HG03378 (cell line): ENCODE measurements around the gene EFCAB13.

Source experiments
- ATAC-seq: cut with Tn5 transposase; IDR thresholded peaks from one replicate; pipeline ENCODE4 v1.9.1; 2021; ENCODE audit warnings: mild to moderate bottlenecking, moderate library complexity; ENCODE audit not compliant: unreplicated experiment

EFCAB13 gene

DNA sequence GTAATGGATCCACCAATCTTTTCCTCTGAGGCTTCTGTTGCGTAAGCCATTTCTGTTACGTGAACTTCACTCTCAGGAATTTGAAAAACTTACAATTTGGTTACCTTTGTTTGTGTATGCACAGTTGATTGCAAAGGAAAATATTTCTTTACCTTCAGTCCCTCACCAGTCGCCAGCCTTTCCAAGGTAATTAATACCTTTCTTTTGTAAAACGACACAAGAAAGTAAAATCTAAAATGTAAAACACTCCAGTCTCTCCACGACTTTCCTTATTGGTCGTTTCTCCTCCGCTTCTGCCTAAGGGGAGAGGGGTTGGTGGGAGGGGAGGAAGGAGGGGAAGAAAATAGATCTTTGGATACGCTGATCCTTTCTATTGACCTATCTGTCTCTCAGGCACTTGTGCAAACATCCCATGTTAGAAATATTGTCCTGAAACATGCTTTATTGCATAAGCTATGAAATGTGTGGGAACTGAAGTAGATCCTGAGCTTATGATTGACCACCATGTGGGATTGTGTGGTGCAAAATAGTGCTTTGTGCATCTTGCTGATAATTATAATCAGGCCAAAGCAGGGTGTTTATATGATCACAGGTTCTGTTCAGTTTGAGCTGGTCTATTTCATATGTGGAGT lies 32.4 kb upstream of the EFCAB13 start:
- no peak for ATAC-seq

DNA sequence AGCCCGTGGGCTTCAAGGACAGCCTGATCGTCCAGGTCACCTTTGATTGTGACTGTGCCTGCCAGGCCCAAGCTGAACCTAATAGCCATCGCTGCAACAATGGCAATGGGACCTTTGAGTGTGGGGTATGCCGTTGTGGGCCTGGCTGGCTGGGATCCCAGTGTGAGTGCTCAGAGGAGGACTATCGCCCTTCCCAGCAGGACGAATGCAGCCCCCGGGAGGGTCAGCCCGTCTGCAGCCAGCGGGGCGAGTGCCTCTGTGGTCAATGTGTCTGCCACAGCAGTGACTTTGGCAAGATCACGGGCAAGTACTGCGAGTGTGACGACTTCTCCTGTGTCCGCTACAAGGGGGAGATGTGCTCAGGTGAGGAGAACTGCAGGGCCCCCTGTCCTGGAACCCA lies 31.5 kb upstream of the EFCAB13 start:
- no peak for ATAC-seq

DNA sequence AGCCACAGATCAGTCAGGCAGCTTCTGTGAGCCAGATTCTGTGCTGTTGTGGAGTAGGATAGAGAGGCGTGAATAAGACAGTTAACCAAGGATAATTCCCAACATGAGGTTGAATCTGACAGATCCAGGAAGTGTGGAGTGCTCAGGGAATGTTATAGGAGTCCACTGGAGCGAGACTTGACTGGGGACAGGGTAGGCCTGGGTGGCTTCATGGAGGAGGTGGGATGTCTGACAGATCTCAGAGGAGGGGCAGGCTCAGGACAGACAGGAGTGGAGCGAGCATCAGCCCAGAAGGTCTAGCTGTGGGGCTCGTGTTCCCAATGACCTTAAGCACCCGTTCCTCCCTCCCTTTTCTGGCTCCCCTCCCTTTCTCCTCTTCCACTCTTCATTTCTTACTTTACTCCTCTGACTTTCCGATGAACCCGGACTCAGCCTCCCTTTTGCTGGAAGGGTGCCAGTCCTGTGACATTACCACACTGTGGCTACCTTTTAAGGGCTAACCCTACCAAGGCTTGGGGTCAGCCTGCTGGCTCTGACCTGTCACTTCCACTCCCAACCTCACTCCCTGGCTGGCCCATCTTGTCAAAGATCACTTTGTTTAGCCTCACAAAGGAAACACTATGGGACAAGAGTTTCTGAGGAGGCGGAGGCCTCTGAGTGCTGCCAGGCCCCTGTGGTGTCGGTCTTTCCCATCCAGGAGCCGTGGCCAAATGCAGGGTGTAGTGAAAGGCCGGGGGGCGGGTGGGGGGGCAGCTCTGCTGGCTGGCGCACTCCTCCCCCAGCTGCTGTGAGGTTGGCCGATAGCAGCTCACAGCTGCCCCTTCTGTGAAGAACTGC lies 28.5 kb upstream of the EFCAB13 start:
- no peak for ATAC-seq

DNA sequence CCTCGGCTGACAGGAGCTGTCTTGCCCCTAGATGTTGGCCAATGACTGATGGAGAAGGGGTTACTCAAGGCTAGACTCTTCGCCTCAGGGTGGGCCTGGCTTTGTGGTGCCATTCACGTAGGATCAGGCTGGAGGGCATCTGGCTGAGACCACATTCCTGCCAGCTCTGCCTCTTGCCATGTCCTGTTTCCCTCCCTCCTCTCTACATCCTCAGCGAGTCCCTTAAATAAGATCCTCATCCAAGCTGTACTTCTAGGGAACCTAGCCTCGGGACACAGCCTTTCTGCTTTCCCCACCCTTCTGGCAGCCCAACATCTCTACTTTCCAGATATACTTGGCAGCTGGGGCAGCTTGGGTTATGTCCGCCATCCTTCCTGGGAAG lies 27.9 kb upstream of the EFCAB13 start:
- no peak for ATAC-seq

DNA sequence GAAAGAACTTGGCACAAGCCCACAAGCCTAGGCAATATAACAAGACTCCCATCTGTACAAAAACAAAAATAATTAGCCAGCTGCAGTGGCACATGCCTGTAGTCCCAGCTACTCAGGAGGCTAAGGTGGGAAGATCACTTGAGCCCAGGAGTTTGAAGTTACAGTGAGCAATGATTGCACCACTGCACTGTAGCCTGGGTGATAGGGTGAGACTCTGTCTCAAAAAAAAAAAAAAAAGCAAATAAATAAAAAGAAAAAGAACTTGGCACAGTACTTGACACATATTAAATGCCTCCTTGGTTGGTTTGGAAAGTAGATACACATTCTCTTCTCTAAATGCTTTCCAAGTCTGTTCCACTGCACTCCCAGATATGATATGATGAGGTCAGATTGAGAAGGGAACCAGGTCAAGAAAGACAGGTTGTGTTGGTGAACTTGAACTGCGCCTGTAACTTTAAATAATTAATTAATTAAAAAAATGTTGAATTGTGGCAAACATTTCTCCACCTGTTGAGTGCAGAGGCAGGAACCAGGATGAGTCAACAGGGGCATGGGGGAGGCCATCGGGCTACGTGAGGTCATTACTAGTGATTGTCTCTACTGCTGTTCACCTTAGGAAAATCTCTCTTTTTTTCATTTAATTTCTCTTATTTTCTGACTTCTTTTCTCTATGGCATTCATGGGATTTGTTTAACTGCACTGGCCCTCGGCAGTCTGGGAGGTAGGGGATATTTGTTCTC lies 25.9 kb upstream of the EFCAB13 start:
- no peak for ATAC-seq

DNA sequence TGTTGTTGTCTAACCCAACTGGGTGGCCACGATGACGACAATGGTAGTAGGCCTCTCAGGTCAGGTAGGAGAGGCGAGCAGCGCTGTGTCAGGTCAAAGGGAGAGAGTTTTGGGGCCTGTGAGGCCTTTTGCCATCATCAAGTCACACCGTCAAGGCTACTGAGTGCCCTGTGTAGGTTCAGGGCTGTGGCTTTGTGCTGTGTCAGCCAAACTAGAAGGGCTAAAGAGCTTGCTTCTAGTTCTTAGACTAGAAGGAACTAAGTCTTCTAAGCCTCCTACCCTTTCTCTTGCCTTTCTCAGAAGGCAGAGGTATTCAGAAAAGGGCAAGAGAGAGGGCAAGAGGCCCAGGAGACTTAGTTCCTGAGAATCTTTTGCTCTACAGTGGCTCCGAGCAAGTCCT lies 25.0 kb upstream of the EFCAB13 start:
- no peak for ATAC-seq

DNA sequence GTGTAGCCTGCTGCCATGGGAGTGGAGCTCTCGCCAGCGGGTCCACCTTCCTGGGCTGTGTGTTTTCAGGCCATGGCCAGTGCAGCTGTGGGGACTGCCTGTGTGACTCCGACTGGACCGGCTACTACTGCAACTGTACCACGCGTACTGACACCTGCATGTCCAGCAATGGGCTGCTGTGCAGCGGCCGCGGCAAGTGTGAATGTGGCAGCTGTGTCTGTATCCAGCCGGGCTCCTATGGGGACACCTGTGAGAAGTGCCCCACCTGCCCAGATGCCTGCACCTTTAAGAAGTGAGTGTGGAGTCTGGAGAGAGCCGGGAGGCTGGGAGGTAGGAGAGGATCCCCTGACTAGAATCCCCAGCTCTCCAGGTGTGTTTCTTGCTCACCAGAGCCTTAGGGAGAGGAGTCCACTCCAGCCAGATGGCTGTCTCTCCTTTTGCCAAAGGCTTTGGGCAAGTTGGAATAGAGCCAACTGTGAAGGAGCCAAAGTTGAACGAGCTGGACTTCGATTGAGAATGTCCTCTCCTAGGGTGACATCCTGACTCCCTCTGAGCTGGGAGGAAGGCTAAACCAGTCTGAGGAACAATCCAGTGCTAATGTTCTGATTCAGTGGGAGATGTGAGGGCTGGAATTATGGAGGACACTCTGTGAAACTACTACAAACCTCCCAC lies 24.4 kb upstream of the EFCAB13 start:
- no peak for ATAC-seq

DNA sequence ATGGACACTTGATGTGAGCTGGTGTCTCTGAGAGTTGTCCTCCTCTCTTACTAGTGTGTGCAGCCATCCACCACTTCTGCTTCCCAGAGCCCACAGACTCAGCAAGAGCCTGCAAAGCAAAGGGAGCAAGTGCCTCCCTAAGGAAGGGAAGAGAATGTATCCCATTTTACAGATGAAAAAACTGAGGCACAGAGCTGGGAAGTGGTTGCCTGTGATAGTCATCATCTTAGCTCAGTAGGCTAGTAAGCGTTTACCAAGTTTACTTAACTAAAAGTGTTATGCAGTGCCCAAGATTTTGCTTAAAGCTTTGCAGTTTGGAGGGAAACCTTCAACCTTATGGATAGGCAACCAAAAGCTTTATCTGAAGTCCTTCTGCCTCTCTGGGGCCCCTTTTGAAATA lies 23.0 kb upstream of the EFCAB13 start:
- no peak for ATAC-seq

DNA sequence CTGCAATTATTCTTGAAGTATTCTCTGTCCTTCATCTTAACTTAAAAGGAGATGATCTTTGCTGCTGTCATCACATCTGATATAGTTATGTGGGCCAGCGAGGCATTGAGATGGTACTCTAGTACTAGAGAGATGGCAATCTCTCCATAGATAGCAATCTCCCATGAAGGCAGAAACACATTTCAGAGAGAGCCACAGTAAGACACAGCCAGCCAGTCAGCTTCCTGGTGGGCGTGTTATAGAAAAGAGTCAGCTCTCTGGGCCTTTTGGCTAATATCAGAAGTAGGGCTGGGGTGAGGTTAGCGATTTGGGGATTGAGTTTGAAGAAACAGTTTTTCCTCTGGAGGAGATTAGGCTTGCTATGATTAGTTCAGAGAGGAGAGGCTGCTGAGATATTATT lies 22.6 kb upstream of the EFCAB13 start:
- no peak for ATAC-seq

DNA sequence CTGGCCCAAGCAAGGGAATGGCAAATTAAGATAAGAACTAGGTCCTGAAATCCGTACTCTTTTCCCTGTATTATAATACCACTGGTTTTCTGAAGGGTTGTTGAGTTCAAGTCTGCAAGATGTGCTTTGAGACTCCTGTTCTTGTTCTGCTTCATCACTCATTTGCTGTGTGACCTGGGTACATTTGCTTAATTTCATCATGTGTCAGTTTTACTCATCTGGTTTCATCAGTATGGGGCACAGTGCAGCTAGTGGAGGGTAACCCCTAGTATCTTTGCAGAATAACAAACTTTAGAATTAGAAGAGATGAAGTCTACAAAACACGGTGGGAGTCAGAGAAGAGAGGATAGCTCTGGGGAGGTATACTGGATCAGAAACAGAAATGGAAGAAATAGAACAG lies 21.9 kb upstream of the EFCAB13 start:
- ATAC-seq = no peak

DNA sequence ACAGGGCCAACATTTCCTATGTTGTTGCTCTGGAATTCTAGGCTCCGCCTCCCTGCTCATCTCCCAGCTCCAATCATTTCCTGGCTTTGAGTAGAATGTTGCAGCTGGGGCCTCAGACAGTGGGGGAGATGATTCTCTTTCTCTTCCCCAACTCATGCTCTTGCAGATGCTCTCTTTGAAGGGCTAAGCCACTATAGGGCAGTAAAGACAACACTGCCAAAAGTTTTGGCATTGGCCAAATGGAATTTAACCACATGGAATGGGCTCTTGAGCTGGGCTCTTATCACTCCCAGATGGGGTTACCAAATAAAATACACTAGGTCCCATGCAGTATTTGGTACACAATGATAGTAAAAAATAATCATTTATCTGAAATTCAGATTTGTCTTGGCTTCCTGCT lies 19.6 kb upstream of the EFCAB13 start:
- ATAC-seq = no peak

DNA sequence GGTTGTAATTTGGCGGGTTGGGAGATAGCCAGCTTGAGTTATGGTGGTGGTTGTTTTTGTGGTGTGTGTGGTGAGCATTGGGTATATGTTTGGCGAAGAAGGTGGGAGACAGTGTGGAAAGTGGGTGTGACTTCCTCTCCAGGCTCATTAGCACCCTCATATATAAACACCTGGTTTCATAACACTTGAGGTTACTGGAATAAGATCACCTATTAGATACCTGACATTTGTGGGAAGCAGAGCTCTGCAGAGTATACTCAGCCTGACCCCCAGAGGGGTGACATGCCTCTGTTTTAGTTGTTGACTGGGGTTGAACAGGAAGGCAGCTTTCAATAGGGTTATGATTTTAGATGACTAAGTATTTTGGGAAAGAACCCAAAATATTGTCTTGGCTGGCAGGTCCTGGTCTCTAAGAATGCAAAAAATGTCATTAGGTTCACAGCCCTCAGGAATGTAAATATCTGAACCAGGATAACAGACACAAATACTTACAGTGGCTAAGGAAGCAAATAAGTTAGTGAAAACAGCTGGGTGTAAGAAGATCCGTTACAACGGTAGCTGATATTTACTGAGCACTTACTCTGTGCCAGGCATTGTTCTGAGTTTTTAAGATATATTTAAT lies 18.3 kb upstream of the EFCAB13 start:
- ATAC-seq = no peak

DNA sequence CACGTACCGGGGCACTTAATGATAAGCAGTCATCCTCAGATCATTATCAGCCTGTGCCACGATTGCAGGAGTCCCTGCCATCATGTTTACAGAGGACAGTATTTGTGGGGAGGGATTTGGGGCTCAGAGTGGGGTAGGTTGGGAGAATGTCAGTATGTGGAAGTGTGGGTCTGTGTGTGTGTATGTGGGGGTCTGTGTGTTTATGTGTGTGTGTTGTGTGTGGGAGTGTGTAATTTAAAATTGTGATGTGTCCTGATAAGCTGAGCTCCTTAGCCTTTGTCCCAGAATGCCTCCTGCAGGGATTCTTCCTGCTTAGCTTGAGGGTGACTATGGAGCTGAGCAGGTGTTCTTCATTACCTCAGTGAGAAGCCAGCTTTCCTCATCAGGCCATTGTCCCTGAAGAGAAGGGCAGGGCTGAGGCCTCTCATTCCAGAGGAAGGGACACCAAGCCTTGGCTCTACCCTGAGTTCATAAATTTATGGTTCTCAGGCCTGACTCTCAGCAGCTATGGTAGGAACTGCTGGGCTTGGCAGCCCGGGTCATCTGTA lies 13.5 kb upstream of the EFCAB13 start:
- no peak for ATAC-seq

DNA sequence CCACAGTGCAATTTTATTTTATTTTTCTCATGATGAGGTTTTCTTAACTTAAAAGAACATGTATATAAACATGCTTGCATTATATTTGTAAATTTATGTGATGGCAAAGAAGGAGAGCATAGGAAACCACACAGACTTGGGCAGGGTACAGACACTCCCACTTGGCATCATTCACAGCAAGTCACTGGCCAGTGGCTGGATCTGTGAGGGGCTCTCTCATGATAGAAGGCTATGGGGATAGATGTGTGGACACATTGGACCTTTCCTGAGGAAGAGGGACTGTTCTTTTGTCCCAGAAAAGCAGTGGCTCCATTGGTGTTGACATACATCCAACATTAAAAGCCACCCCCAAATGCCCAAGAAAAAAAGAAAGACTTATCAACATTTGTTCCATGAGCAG lies 12.3 kb upstream of the EFCAB13 start:
- ATAC-seq = no peak

DNA sequence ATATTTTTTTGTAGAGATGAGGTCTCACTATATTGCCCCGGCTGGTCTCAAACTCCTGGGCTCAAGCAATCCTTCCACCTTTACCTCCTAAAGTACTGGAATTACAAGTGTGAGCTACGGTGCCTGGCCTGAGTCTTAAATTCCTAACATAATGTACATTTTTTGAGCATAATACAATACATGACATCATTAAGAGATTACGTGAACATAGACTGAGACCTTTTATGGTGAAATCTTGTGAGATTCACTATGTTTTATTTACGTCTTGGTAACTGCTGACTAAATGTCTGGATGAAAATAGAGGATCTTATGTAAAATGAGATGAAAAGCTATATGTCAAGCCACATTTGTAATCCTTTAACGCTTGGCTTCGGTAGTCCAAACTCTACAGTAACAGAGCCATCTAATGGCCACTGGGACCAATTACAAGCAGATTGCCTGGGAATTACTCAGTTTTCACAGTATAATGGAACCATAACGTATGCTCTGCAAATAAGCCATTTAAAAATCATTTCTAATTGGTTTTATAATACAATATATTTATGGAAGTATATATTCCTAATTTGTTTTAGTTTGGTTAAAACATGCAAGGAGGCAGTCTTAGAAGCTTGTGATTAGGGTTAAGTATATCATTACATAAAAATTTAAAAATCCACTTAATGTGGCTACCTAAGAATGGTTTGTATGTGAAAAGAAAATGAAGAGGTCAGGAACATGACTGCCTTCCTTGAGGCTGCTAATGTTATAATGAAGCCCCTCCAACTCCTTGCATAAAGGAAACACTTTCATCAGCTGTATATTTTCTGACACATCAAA lies 8.1 kb upstream of the EFCAB13 start:
- no peak for ATAC-seq

DNA sequence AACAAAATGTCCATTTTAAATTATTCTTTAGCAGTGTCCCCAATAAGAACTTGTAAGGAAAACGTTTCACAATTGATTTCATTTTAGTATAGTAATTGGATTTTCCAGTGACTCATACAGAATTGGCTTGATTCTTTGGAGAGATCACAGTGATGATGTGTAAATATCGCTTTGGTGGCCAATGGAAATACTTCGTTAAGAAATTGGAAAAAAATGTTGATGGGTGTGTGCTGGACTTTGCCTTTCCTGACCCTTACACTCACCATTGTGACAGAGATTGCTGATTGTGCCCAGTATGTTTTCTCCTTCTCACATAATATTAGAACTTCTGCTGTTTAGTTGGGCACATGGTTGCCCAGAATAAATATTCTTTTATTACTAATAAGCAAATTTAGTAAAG lies 7.4 kb upstream of the EFCAB13 start:
- ATAC-seq = no peak

DNA sequence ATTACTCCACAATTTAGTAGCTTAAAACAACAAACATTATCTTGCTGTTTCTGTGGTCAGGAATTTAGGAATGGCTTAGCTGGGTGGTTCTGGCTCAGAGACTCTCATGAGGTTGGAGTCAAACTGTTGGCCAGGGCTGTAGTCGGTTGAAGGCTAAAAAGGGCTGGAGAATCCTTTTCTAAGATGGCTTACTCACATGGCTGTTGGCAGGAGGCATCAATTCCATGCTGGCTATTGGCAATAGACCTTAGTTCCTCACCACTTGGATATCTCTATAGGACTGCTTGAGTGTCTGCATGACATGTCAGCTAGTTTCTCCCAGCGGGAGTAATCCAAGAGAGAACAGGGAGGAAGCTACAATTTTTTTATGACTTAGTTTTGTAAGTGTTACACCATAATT lies 6.6 kb upstream of the EFCAB13 start:
- no peak for ATAC-seq

DNA sequence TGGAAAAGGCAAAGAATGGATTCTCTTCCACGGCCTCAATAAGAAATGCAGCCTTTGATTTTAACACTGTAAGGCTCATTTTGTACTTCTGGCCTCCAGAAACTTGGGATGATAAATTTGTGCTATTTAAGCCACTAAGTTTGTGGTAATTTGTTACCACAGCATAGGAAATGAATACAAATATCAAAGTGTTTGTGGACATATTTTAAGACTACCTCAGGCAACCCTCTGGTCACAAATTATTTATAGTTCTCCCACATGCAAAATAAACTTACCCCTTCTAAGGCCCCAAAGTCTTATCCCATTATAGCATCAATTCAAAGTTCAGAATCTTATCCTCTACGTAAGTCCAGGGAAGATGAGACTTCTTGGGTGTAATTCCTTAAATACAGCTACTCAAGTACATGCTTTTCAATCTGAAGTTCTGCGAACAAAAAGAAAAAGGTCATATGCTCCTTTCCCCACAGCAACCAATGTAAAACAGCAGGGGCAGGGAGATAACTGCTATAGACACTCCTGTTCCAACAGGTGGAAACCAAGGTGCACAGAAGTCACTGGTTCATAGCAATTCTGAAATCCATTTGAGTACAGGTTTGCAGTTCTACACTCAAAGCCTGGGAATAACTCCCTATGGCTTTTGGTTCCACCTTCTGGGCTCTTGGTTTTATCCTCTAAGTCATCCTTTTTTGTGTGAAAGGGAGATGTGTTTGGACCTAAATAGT lies 5.4 kb upstream of the EFCAB13 start:
- no peak for ATAC-seq

DNA sequence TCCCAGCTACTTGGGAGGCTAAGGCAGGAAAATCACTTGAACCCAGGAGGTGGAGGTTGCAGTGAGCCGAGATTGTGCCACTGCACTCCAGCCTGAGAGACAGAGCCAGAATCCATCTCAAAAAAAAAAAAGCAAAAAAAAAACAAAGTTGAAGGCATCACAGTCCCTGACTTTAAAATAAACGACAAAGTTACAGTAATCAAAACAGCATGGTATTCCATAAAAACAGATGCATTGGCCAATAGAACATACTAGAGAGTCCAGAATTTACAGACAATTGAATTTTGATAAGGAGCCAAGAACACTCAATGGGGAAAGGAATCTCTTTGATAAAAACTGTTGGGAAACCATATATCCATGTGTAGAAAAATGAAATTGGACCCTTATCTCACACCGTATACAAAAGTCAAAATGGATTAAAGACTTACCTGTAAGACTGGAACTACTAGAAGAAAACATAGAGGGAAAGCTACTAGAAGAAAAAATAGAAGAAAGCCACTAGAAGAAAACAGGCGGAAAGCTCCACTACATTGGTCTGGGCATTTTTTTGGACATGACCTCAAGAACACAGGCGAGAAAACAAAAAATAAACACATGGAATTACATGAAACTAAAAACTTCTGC lies 2.8 kb upstream of the EFCAB13 start:
- ATAC-seq = no peak
